NCI-H526 (cell line): Measurements from ENCODE around the gene LRPAP1.

Source experiments
- DNase-seq, 2 experiments: peaks; one replicate each; lab custom pipeline; 2025; lab: John Stamatoyannopoulos, UW

Gene LRPAP1

GRCh38 chr4:3485011-3485791, 47.0 kb downstream of the LRPAP1 start:
- peak in 1 of 2 experiments; percentile 28 for DNase-seq

- peak; percentile 38 to 63 for DNase-seq
Measured at GRCh38 chr4:3484057-3484973, 47.9 kb downstream of the LRPAP1 start.

DNA sequence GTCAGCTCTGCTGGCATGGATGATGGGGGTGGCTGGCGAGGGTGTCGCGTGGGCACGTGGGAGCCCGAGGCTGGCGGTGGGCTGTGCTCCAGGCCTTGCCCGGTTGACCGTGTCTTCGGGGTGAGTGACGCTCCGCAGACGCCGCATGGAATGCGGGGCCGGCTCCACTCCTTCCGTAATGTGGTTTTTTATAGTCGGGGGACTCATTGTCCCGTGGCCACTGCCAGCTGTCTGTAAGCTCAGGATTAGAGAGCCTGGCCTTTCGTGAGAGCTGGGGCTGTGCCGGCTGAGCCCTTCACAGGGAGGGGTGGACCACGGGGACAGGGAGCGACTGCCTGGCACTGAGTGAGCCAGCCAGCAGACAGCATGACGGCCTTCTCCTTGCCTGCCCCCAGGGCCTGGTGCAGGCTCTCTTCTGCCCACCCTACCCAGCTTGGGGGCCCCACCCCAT, 48.7 kb downstream of the LRPAP1 start:
- no peak for DNase-seq

DNA sequence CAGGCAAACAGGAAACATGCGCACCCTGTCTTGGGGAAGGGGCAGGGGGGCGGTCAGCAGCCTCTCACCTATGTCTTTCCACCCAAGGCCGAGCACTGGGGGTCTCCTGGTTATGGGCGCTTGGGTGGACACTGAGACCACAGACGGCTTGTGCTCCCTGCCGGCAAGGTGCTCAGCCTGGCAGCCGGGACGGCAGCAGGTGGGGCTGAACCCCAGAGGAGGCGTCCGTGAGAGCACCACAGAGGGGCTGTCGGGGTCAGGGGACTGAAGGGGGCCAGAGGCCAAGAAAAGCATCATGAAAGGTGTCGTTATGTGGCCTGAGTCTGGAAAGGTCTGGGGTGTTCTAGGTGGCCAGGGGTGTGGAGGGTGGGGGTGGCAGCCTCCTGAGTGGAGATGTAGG, 49.5 kb downstream of the LRPAP1 start:
- no peak for DNase-seq

DNA sequence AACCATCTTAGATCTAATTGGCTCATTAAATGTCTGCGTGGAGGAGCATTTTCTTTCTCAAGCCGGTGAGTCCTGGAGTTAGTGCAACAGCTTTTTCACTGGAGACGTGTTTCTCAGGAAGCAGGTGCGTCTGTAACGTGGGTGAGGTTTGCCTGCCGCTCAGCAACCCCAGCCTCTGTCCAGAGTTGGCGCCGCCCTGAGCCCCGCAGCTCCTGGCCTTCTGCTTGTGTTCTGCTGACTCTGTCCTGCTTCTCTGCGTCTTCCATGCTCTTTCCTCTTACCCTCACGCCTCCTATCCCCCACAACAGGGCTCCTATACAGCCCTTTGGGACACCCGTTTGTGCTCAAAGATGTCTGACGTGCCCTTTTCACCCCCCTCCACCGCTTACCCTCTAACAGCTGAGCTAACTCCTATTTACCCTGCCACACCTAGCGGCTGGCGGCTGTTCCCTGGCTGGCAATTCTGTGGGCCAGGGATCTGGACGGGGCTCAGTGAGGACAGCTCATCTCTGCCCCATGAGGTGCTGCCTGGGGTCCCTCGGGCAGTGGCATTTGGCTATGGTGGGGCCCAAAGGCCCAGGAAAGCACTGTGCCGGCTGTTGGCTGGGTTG, 50.3 kb downstream of the LRPAP1 start:
- peak in 1 of 2 experiments; percentile 44 for DNase-seq

GRCh38 chr4:3481113-3481531, 51.1 kb downstream of the LRPAP1 start:
- DNase-seq: no peak

DNA sequence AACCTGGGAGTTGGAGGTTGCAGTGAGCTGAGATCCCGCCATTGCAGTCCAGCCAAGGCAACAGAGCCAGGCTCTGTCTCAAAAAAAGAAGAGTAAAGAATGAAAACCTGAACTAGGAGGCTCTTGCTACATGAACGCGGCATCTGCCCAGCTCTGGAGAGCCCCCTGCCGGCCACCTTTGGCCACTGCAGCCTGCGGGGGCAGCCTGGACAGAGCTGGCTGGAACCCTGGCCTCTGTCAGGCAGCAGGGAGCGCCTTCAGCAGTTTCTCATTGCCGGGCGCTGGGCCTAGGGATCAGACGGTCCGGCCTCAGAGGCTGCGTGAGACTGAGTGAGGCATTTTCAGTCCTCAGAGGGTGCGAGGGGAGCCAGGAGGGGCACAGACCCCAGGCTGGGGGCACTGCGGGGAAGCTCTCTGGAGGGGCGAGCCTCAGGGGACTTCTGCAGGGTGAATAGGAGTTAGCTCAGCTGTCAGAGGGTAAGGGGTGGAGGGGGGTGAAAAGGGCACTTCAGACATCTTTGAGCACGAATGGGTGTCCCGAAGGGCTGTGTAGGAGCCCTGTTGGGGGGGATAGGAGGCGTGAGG, 51.6 kb downstream of the LRPAP1 start:
- DNase-seq: peak; percentile 36 to 75

- DNase-seq: no peak
Measured at GRCh38 chr4:3479358-3480101, 52.7 kb downstream of the LRPAP1 start.

DNA sequence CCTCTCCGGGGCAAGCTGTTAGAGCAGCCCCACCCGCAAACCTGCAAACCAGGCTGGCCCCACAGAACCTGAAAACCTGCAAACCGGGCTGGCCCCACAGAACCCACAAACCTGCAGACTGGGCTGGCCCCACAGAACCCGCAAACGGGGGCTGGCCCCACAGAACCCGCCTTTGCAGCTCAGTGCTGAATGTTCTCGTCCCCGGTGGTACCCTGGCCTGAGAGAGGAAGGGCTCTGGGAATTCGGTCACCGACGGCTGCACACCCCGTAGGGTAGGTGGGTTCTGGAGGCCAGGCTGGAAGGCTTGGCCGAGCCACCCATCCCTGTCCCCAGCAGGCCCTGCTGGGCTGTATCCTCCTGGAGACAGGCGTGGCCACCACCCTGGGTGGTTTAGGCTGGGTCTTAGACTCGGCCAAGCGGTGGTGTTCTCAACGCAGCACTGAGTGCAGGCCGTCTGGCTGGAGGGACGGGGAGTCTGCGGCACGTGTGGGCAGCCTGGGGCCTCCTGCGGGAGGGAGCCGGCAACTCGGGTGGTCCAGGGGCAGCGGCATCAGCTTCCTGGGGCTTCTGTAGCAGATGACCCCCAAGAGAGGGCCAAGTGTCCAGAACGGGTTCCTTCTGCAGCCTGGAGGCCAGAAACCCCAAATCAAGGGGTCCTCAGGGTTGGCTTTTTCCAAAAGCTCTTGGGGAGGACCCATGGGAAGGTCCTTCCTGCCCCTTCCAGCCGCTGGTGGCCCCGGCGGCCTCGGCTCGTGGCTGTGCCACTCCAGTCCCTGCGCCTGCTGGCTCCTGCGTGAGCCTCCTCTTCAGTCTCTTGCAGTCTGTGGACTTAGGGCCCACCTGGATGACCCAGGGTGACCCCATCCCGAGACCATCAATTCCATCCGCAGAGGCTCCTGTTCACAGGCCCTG, 53.5 kb downstream of the LRPAP1 start:
- DNase-seq: no peak

GRCh38 chr4:3477750-3478430, 54.3 kb downstream of the LRPAP1 start:
- DNase-seq: no peak

GRCh38 chr4:3476936-3477749, 55.1 kb downstream of the LRPAP1 start:
- no peak for DNase-seq

- DNase-seq: no peak
Measured at GRCh38 chr4:3476341-3476747, 55.9 kb downstream of the LRPAP1 start.

GRCh38 chr4:3475713-3476260, 56.4 kb downstream of the LRPAP1 start:
- DNase-seq: no peak

GRCh38 chr4:3475041-3475712, 57.0 kb downstream of the LRPAP1 start:
- DNase-seq: no peak

- no peak for DNase-seq
Measured at GRCh38 chr4:3473996-3474765, 58.0 kb downstream of the LRPAP1 start.

DNA sequence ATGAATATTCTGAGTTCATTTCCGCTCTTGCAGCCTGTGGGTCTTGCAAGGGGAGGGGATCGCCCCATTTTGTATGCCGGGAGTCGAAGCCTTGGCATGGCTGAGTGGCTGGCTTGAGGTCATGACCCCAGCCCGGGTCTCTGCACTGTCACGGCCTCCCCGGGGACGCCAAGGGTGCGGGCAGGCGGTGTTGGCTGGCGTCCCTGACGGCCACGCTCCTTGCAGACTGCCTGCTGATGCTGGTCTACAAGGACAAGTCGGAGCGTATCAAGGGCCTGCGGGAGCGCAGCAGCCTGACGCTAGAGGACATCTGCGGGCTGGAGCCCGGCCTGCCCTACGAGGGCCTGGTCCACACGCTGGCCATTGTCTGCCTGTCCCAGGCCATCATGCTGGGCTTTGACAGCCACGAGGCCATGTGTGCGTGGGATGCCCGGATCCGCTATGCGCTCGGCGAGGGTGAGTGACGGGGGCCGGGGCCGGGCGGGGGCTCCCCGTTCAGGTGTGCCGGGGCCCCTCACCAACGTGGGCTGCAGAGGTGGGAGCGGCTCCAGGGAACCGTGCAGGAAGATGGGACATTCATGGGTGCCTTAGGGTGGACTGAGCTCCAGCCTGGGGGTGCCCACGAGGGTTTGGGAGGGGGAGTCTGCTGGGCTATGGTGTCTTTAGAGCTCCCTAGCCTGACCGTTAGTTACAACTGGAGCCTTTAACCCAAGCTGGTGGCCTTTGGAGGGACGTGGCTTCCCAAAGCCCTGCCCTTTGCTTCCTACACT, 58.9 kb downstream of the LRPAP1 start:
- DNase-seq: no peak
